ENCODE measurements around the gene RRN3. TPM values are rescaled to one million over a fixed set of nuclear protein-coding genes. Genes with fewer than 3 reads are reported as not detected.

Gene RRN3
- total RNA-seq, 2 donors from 2014 or later, result 12.9 to 16.9 TPM

DNA sequence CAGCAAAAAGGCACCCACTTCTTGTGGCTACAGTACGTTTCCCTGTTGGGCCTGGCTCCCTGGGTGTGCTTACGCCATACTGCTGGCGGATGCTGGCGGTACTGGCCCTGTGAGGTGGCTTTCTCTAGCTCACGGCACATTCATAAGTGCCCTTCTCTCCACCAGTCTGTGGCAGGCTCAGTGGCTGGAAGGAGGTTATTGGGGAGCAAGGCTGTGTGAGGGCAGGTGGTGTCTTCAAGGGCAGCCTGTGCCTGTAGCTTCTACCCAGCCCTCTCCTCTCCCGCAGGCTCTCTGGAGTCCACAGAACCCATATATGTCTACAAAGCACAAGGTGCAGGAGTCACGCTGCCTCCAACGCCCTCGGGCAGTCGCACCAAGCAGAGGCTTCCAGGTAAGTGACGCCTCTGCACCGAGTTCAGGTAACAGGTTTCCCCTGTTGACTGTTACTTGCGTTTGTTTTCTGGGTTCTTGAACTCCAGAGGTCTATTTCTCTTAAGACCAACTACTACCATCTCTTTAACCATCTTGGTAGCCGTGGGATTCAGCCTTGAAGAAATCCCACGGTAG, 58.8 kb downstream of the RRN3 start:
- H3K27me3 ChIP-seq, result no peaks in the 10 kb centered on the region
- H3K27ac ChIP-seq, result peak overlapping the region; percentile 51 to 65
- H3K4me1 ChIP-seq, result peaks cover 0 to 27% of the 10 kb centered on the region in 2 donors
- TF ChIP-seq, protein P1, sequence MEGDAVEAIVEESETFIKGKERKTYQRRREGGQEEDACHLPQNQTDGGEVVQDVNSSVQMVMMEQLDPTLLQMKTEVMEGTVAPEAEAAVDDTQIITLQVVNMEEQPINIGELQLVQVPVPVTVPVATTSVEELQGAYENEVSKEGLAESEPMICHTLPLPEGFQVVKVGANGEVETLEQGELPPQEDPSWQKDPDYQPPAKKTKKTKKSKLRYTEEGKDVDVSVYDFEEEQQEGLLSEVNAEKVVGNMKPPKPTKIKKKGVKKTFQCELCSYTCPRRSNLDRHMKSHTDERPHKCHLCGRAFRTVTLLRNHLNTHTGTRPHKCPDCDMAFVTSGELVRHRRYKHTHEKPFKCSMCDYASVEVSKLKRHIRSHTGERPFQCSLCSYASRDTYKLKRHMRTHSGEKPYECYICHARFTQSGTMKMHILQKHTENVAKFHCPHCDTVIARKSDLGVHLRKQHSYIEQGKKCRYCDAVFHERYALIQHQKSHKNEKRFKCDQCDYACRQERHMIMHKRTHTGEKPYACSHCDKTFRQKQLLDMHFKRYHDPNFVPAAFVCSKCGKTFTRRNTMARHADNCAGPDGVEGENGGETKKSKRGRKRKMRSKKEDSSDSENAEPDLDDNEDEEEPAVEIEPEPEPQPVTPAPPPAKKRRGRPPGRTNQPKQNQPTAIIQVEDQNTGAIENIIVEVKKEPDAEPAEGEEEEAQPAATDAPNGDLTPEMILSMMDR (IDR thresholded peaks at IDR 0.05), result no peak
- no peak for DNase-seq (ENCODE audit: low spot score)
- H3K9me3 ChIP-seq, result no peaks in the 10 kb centered on the region
- H3K36me3 ChIP-seq, result peaks cover 96% of the 10 kb centered on the region
- H3K4me3 ChIP-seq, result no peak overlapping the region

DNA sequence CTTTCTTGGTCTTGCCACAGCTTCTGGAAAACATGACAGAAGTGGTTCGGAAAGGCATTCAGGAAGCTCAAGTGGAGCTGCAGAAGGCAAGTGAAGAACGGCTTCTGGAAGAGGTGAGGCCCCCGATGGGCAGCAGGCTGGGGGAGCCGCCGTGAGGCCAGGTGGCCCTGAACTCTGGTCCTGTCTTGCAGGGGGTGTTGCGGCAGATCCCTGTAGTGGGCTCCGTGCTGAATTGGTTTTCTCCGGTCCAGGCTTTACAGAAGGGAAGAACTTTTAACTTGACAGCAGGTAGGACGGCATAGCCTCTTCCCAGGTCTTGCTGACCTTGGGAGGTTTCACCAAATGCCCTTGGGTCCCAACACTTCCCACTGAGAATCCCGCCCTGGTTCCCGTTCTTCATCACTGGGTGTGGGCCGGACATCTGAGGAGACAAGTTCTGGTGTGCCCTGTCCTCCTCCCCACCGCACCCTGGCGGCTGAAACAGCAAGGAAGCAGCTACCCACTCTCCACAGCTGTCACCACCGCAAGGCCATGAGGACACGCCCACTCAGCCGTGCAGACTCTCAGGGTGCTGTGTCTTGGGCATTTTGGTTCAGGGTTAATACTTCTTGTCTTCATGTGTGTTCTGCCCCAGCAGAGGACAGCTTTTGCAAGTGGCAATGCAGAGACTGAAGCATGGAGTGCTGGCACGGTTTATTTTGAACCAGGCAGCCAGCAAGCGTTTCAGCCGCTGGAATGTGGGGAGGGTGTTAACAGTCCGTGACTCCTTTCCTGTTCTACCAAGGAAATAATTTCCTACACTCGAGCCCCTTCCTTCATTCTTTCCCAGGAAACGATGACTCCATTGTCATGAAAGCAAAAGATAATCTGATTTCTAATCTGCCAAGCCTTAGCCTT, 59.6 kb downstream of the RRN3 start:
- no peaks in the 10 kb centered on the region for H3K27me3 ChIP-seq
- peaks cover 0 to 27% of the 10 kb centered on the region in 2 donors for H3K4me1 ChIP-seq
- no peak overlapping the region for H3K4me3 ChIP-seq
- H3K9me3 ChIP-seq, result no peaks in the 10 kb centered on the region
- no peak for DNase-seq (ENCODE audit: low spot score)
- TF ChIP-seq, protein P1 (IDR thresholded peaks at IDR 0.05), result peak in 1 of 2 donors; percentile 39
- peaks cover 94% of the 10 kb centered on the region for H3K36me3 ChIP-seq
- H3K27ac ChIP-seq, result peak overlapping the region; percentile 51 to 65

DNA sequence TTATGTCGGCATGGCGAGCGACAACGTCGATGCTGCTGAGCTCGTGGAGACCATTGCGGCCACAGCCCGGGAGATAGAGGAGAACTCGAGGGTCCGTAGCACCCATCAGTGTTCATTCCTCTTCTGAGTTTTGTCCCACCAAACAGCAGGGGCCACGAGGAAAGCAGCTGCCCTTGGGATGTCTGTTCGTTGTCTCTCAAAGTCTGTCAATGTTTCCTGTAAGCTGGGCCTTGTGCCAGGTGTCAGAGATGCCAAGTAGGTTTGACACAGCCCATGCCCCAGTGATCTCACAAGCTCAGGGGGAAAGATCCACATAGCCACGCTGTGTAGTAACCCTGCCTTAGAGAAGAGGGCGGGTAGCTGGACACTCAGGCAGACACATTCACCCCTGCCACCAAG, 60.8 kb downstream of the RRN3 start:
- peaks cover 88% of the 10 kb centered on the region for H3K36me3 ChIP-seq
- peaks cover 0 to 27% of the 10 kb centered on the region in 2 donors for H3K4me1 ChIP-seq
- DNase-seq (ENCODE audit: low spot score), result no peak
- H3K27ac ChIP-seq, result peak overlapping the region; percentile 51 to 65
- no peaks in the 10 kb centered on the region for H3K27me3 ChIP-seq
- TF ChIP-seq, protein P1 (IDR thresholded peaks at IDR 0.05), result no peak
- H3K9me3 ChIP-seq, result no peaks in the 10 kb centered on the region
- no peak overlapping the region for H3K4me3 ChIP-seq

DNA sequence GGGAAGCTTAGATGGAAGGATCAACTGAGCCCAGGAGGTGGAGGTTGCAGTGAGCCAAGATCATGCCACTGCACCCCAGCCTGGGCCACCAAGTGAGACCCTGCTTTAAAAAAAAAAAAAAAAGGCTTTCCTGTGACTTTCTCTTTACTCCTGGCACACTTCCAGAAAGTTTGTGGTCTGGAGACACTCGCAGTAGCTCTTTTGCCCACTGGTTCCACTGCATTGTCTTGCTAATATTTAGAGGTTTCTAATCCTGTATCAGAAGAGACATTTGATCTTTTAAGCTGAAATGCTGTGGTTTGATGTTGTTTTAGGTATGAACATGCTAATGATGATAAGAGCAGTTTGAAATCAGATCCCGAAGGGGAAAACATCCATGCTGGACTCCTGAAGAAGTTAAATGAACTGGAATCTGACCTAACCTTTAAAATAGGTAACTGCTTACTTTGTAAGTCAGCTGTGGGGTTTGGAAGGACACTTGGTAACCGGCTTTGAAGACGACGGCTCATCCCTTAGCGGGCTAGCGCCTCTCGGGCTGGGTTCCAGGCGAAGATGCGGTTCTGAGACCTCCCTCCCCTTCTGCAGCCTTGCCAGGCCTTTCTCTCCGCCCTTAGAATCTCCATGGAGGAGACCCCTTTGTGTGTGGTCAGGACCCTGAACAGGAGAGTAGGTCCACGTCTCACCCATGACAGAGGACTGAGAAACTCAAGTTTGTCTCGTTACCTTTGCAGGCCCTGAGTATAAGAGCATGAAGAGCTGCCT, 61.3 kb downstream of the RRN3 start:
- Histone ChIP-seq H3K4me3 (no peak overlapping the region), H3K27ac (peak overlapping the region; percentile 20 to 65), H3K27me3 (no peaks in the 10 kb centered on the region), H3K9me3 (no peaks in the 10 kb centered on the region), H3K4me1 (peaks cover 0 to 27% of the 10 kb centered on the region in 2 donors), H3K36me3 (peaks cover 85% of the 10 kb centered on the region)
- no peak for DNase-seq (ENCODE audit: low spot score)
- TF ChIP-seq, protein P1 (IDR thresholded peaks at IDR 0.05), result no peak

DNA sequence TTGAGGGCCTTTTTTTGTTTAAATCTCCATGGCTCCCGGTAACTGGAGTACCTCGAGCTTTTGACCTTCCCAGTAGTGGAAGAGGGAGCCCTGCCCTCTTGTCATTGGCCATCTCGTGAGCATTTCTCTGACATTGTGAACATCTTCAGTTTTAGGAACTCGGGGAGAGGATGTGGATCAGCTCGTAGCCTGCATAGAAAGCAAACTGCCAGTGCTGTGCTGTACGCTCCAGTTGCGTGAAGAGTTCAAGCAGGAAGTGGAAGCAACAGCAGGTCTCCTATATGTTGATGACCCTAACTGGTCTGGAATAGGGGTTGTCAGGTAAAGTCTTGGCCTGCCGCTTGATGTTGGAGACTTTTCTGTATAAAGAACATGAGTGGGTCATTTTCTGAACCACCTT, 62.5 kb downstream of the RRN3 start:
- Histone ChIP-seq H3K36me3 (peaks cover 74% of the 10 kb centered on the region), H3K4me3 (no peak overlapping the region), H3K27me3 (no peaks in the 10 kb centered on the region), H3K9me3 (no peaks in the 10 kb centered on the region), H3K4me1 (peaks cover 0 to 27% of the 10 kb centered on the region in 2 donors), H3K27ac (no peak overlapping the region)
- no peak for DNase-seq (ENCODE audit: low spot score)
- TF ChIP-seq, protein P1 (IDR thresholded peaks at IDR 0.05), result no peak

Data from right atrium auricular region (tissue), 2 donors.